ENCODE results near the gene PTPRD.

DNA sequence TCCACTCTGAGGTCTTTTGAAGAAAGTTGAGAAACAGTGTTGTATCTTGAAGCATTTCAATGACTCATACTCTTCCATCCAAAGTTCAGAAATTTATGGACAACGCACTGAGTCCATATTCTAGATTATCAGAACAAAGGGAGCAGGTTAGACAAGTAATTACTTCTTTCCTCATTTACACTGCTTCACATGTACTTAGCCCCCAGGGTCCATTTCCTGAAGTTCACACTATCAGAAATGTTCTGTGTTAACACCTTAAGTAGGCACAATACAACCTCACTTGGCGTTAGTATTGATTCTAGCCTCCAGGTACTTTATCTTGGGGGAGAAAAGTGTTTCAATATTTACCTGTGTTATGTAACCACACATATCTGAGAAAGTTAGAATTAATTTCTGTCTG is 2325.3 kb downstream of the PTPRD start:
- TF ChIP-seq, protein P1, sequence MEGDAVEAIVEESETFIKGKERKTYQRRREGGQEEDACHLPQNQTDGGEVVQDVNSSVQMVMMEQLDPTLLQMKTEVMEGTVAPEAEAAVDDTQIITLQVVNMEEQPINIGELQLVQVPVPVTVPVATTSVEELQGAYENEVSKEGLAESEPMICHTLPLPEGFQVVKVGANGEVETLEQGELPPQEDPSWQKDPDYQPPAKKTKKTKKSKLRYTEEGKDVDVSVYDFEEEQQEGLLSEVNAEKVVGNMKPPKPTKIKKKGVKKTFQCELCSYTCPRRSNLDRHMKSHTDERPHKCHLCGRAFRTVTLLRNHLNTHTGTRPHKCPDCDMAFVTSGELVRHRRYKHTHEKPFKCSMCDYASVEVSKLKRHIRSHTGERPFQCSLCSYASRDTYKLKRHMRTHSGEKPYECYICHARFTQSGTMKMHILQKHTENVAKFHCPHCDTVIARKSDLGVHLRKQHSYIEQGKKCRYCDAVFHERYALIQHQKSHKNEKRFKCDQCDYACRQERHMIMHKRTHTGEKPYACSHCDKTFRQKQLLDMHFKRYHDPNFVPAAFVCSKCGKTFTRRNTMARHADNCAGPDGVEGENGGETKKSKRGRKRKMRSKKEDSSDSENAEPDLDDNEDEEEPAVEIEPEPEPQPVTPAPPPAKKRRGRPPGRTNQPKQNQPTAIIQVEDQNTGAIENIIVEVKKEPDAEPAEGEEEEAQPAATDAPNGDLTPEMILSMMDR (IDR thresholded peaks at IDR 0.05): no peak
- no peak for TF ChIP-seq EZH2 (IDR thresholded peaks at IDR 0.05)

All from neural progenitor cell (in vitro differentiated cells).